Cardiac septum (tissue), 1 donor: ENCODE measurements around the gene LDAH. TPM values are rescaled to one million over a fixed set of nuclear protein-coding genes. Genes with fewer than 3 reads are reported as not detected.

Experiments used
- DNase-seq: peaks from one replicate; pipeline ENCODE4 v3.0.0-alpha.2; 2020; ENCODE audit warnings: low spot score
- intact Hi-C: fragments of 100-400 bp; cut with DNase I; formaldehyde crosslinking; loops from one replicate; pipeline ENCODE4 v1.14.0; 2022
- total RNA-seq: library from RNA; stranded (reverse); fragmentation: NEBNext Ultra II Directional; extraction: Animal tissue kit (Norgen Biotek cat#: 25700); gene quantifications from one replicate; pipeline ENCODE4 v1.2.1, GENCODE V29; 2021
- donor health status: DM: no; HTN: no; CAD: no.

The LDAH gene
- total RNA-seq, 1 donor from 2014 or later: 6.8 TPM

DNA sequence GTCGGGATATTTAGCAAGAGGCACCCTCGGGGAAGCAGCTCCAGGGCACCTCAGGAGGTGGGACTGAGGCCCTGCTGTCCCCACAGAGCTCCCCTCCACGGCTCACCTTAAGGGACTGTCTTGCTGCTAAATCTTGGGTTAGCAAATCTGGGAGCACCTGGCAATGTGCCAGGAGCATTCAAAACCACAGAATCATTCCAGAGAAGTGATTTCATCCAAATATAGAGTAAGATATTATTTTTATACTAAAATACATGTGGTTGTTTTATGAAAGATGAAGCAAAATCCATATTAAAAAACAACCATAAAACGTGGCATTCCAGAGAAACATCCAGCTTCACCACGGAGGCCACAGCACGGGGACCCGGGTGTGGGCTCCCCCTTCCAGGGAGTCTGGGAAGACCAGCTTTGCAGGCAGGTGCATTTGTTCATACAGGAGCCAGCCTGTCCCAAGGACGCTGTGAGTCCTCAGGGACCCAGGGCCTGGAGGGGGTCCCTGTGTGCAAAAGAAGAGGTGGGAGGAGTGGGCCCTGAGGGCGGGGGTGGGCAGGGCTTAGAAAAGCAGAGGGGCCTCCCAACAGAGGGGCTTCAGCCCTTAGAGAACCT, 188.3 kb downstream of the LDAH start:
- DNase-seq: no peak
- intact Hi-C loops: loop anchor here (1.0 to 5.0 kb wide), 2 partner anchors 112 to 190 kb away; no protein-coding TSS in a partner anchor

Other genes with a start within 250 kb of the LDAH start
- 15.6 TPM for gene HS1BP3, start 172.0 kb downstream of the LDAH start, total RNA-seq
- 0.94 TPM for gene GDF7, start 156.0 kb downstream of the LDAH start, total RNA-seq
- gene APOB, start 221.0 kb upstream of the LDAH start, total RNA-seq: 3.4 TPM